GM12878 (cell line): ENCODE results near the gene COIL.
"Not testable (repeated sequence)": the region's sequence is repeated elsewhere in the genome, so short reads cannot be mapped to it uniquely, and the experiment has no call there.

ENCODE experiments used
- EZH2 ChIP-seq: IDR thresholded peaks from 2 replicates; pipeline ENCODE4 v1.6.1; 2012; ENCODE audit warnings: low read depth, mild to moderate bottlenecking, control low read depth, inconsistent platforms, low read length, borderline replicate concordance; ENCODE audit not compliant: control insufficient read depth
- KDM1A ChIP-seq: fragments of 200-600 bp; sonication (generic); IDR thresholded peaks from 2 replicates; pipeline ENCODE4 v1.6.1; 2016; ENCODE audit warnings: borderline replicate concordance
- NFIC ChIP-seq: IDR thresholded peaks from 2 replicates; pipeline ENCODE4 v1.6.1; 2012; ENCODE audit warnings: low read depth, mild to moderate bottlenecking, inconsistent platforms, low read length, moderate library complexity
- RFX5 ChIP-seq: IDR thresholded peaks from 2 replicates; pipeline ENCODE4 v1.6.1; 2011; ENCODE audit warnings: low read depth, low read length, improper control_type of control experiment
- ZNF24 ChIP-seq: fragments of 450-650 bp; IDR thresholded peaks from 2 replicates; pipeline ENCODE4 v1.6.1; 2017; ENCODE audit warnings: antibody characterized with exemption, mild to moderate bottlenecking
- TF ChIP-seq, protein P1 (sequence below): fragments of 450-650 bp; IDR thresholded peaks from 2 replicates; pipeline ENCODE4 v1.6.1; 2017; ENCODE audit warnings: antibody characterized with exemption, mild to moderate bottlenecking, moderate library complexity

DNA sequence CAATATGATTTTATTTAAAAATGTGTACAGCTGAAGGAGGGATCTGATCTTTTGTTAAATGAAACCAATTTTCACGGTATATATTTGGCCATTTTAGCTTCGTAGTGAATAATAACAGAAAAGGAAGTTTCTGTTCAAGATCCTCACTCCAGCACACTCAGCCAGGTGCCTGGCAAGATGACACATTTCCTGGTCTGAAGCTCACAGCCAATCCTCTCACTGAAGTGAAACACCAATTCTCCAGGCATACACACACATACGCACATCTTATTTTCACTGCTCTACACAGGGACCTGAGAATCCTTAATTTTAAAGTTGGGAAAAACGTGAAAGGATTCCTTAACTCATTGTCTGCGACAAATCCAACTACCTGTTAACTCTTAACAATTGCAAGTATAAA is 22.6 kb downstream of the COIL start:
- not testable (repeated sequence) for TF ChIP-seq NFIC, KDM1A, RFX5, EZH2, ZNF24
- TF ChIP-seq, protein P1, sequence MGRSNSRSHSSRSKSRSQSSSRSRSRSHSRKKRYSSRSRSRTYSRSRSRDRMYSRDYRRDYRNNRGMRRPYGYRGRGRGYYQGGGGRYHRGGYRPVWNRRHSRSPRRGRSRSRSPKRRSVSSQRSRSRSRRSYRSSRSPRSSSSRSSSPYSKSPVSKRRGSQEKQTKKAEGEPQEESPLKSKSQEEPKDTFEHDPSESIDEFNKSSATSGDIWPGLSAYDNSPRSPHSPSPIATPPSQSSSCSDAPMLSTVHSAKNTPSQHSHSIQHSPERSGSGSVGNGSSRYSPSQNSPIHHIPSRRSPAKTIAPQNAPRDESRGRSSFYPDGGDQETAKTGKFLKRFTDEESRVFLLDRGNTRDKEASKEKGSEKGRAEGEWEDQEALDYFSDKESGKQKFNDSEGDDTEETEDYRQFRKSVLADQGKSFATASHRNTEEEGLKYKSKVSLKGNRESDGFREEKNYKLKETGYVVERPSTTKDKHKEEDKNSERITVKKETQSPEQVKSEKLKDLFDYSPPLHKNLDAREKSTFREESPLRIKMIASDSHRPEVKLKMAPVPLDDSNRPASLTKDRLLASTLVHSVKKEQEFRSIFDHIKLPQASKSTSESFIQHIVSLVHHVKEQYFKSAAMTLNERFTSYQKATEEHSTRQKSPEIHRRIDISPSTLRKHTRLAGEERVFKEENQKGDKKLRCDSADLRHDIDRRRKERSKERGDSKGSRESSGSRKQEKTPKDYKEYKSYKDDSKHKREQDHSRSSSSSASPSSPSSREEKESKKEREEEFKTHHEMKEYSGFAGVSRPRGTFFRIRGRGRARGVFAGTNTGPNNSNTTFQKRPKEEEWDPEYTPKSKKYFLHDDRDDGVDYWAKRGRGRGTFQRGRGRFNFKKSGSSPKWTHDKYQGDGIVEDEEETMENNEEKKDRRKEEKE: not testable (repeated sequence)
